ENCODE measurements around the gene NCKAP5. TPM values are rescaled to one million over a fixed set of nuclear protein-coding genes. Genes with fewer than 3 reads are reported as not detected.

Gene NCKAP5
- total RNA-seq, 4 donors from 2014 or later = 0.37 to 1.3 (median 0.83) TPM

GRCh38 chr2:132884292-132884691 is 684.0 kb downstream of the NCKAP5 start:
- no peak for TF ChIP-seq CTCF (IDR thresholded peaks at IDR 0.05)
- ATAC-seq (ENCODE audit: low FRiP score) (no peak), DNase-seq (ENCODE audit: low spot score) (no peak)

GRCh38 chr2:132883430-132883829 is 684.8 kb downstream of the NCKAP5 start:
- DNase-seq (ENCODE audit: low spot score) = no peak
- ATAC-seq (ENCODE audit: low FRiP score) = no peak
- no peak for TF ChIP-seq CTCF (IDR thresholded peaks at IDR 0.05)

- no peak for TF ChIP-seq CTCF (IDR thresholded peaks at IDR 0.05)
- DNase-seq (ENCODE audit: low spot score) (no peak), ATAC-seq (ENCODE audit: low FRiP score) (no peak)
Observed at GRCh38 chr2:132881546-132881945, 686.7 kb downstream of the NCKAP5 start.

- no peak for ATAC-seq (ENCODE audit: low FRiP score)
- no peak for TF ChIP-seq CTCF (IDR thresholded peaks at IDR 0.05)
- DNase-seq (ENCODE audit: low spot score) = no peak
Observed at GRCh38 chr2:132877923-132878322, 690.3 kb downstream of the NCKAP5 start.

- no peak for DNase-seq (ENCODE audit: low spot score)
- TF ChIP-seq CTCF (IDR thresholded peaks at IDR 0.05) = no peak
- ATAC-seq (ENCODE audit: low FRiP score) = no peak
Observed at GRCh38 chr2:132876745-132877391, 691.4 kb downstream of the NCKAP5 start.

GRCh38 chr2:132875193-132875592 is 693.1 kb downstream of the NCKAP5 start:
- ATAC-seq (ENCODE audit: low FRiP score) = no peak
- DNase-seq (ENCODE audit: low spot score) = no peak

More at GRCh38 chr2:132875193-132875592, 693.1 kb downstream of the NCKAP5 start:
- no peak for TF ChIP-seq CTCF (IDR thresholded peaks at IDR 0.05)
